GM12878 (cell line): Measurements from ENCODE around the gene TMEM150B. TPM values are rescaled to one million over a fixed set of nuclear protein-coding genes. Genes with fewer than 3 reads are reported as not detected.

ENCODE experiments used
- ATAC-seq: fragments of 200-7000 bp; cut with Tn5 transposase; 3 replicates; pipeline ENCODE4 v1.9.1; 2020; ENCODE audit warnings: mild to moderate bottlenecking, moderate library complexity
- BruUV-seq: library from RNA; stranded (reverse); fragments of 400-500 nt; replicated peaks from 2 replicates; lab custom pipeline; 2021; lab: Mats Ljungman, UMichigan
- CTCF ChIA-PET: fragments of 300-600 bp; sonication (Branson Sonifier 250); formaldehyde crosslinking; extraction: SDS; loops from one replicate; lab custom pipeline; 2021; ENCODE audit warnings: inconsistent platforms; lab: Yijun Ruan, JAX
- POLR2A ChIA-PET: fragments of 350-600 bp; formaldehyde crosslinking; extraction: SDS; loops from one replicate; lab custom pipeline; 2021; ENCODE audit warnings: inconsistent platforms; lab: Charles Lee
- RAD21 ChIA-PET: fragments of 300-600 bp; sonication (Branson Sonifier 250); formaldehyde crosslinking; loops from one replicate; lab custom pipeline; 2023; ENCODE audit warnings: antibody characterized with exemption; ENCODE audit not compliant: unreplicated experiment; lab: Charles Lee
- SMC1A ChIA-PET: fragments of 300-600 bp; sonication (Branson Sonifier 250); formaldehyde crosslinking; loops from one replicate; lab custom pipeline; 2023; ENCODE audit not compliant: unreplicated experiment, uncharacterized antibody; lab: Charles Lee
- DNase-seq: peaks from one replicate; pipeline ENCODE4 v3.0.0-alpha.2; 2011; ENCODE audit warnings: low read depth, low spot score
- FAIRE-seq: peaks from 3 replicates; lab custom pipeline; 2011; peaks lifted over from hg19 to GRCh38; lab: Jason Lieb, UNC
- H2AFZ ChIP-seq: 2 replicates; pipeline ENCODE4 v1.6.0; 2011; ENCODE audit warnings: low read depth, low read length, control low read depth; ENCODE audit not compliant: control insufficient read depth
- H3K27ac ChIP-seq: 2 replicates; pipeline ENCODE4 v1.5.1; 2011; ENCODE audit warnings: control low read depth; ENCODE audit not compliant: control insufficient read depth, insufficient read depth
- H3K27me3 ChIP-seq, 2 experiments: replicated peaks in 1 of 2; 2 replicates each; pipeline versions ENCODE4 v1.6.0 to v1.6.1; 2011; ENCODE audit warnings: low read length in 1 of 2; ENCODE audit not compliant: control insufficient read depth in 2 of 2, insufficient read depth in 2 of 2
- H3K36me3 ChIP-seq, 2 experiments: 2 replicates each; pipeline ENCODE4 v1.5.1; 2011; ENCODE audit warnings: low read length in 1 of 2; ENCODE audit not compliant: control insufficient read depth in 2 of 2, insufficient read depth in 2 of 2
- H3K4me1 ChIP-seq: 2 replicates; pipeline ENCODE4 v1.6.1; 2011; ENCODE audit warnings: mild to moderate bottlenecking, low read length, moderate library complexity, mixed read lengths; ENCODE audit not compliant: control insufficient read depth, insufficient read depth
- H3K4me2 ChIP-seq: 2 replicates; pipeline ENCODE4 v1.6.0; 2011; ENCODE audit warnings: control low read depth; ENCODE audit not compliant: control insufficient read depth, insufficient read depth
- H3K4me3 ChIP-seq: fragments of 200-600 bp; sonication (generic); 2 replicates; pipeline ENCODE4 v1.5.1; 2016
- H3K79me2 ChIP-seq: 2 replicates; pipeline ENCODE4 v1.6.0; 2011; ENCODE audit warnings: low read length; ENCODE audit not compliant: control insufficient read depth, insufficient read depth
- H3K9ac ChIP-seq: 2 replicates; pipeline ENCODE4 v1.8.0; 2011; ENCODE audit warnings: low read length, control low read depth, mixed read lengths; ENCODE audit not compliant: control insufficient read depth, insufficient read depth
- H3K9me3 ChIP-seq: replicated peaks from 3 replicates; pipeline ENCODE4 v1.5.1; 2011; ENCODE audit warnings: mild to moderate bottlenecking, low read length; ENCODE audit not compliant: control insufficient read depth, insufficient read depth
- H4K20me1 ChIP-seq: 2 replicates; pipeline ENCODE4 v1.6.0; 2011; ENCODE audit not compliant: control insufficient read depth, insufficient read depth
- BRCA1 ChIP-seq: IDR thresholded peaks from 2 replicates; pipeline ENCODE4 v1.6.1; 2011; ENCODE audit warnings: low read depth, low read length, improper control_type of control experiment
- CBX3 ChIP-seq: fragments of 200-600 bp; sonication (generic); IDR thresholded peaks from 2 replicates; pipeline ENCODE4 v1.6.1; 2016; ENCODE audit warnings: low read depth, borderline replicate concordance
- E2F4 ChIP-seq: IDR thresholded peaks from 2 replicates; pipeline ENCODE4 v1.6.1; 2012; ENCODE audit warnings: low read depth, low read length, improper control_type of control experiment
- IRF4 ChIP-seq: IDR thresholded peaks from 2 replicates; pipeline ENCODE4 v1.6.1; 2011; ENCODE audit warnings: low read depth, low read length
- MTA2 ChIP-seq: fragments of 450-650 bp; IDR thresholded peaks from 2 replicates; pipeline ENCODE4 v1.6.1; 2016; ENCODE audit warnings: low read depth, mild to moderate bottlenecking, moderate library complexity
- NRF1 ChIP-seq: conservative IDR thresholded peaks from 2 replicates; pipeline ENCODE4 v1.6.1; 2011; ENCODE audit warnings: mild to moderate bottlenecking, low read depth, low read length, improper control_type of control experiment
- PKNOX1 ChIP-seq: fragments of 450-650 bp; IDR thresholded peaks from 2 replicates; pipeline ENCODE4 v1.6.1; 2016; ENCODE audit warnings: mild to moderate bottlenecking
- SIX5 ChIP-seq: IDR thresholded peaks from 2 replicates; pipeline ENCODE4 v1.6.1; 2011; ENCODE audit warnings: mild to moderate bottlenecking, low read depth, low read length, moderate library complexity; ENCODE audit not compliant: severe bottlenecking
- TARDBP ChIP-seq: IDR thresholded peaks from 2 replicates; pipeline ENCODE4 v1.6.1; 2016; ENCODE audit warnings: borderline replicate concordance
- TCF12 ChIP-seq: IDR thresholded peaks from 2 replicates; pipeline ENCODE4 v1.6.1; 2011; ENCODE audit warnings: low read depth, mild to moderate bottlenecking, low read length
- YY1 ChIP-seq: IDR thresholded peaks from 2 replicates; pipeline ENCODE4 v1.6.1; 2011; ENCODE audit warnings: low read depth, mild to moderate bottlenecking, low read length
- ZBTB33 ChIP-seq: fragments of 450-650 bp; IDR thresholded peaks from 2 replicates; pipeline ENCODE4 v1.6.1; 2017; ENCODE audit warnings: mild to moderate bottlenecking
- WGBS: methylation state at CpG from one replicate; pipeline ENCODE4 v1.1.6; 2016; ENCODE audit warnings: low lambda C conversion rate; ENCODE audit not compliant: insufficient replicate concordance, insufficient coverage; ENCODE audit errors: missing lambda C conversion rate; 5-methylcytosine and 5-hydroxymethylcytosine counted together
- in situ Hi-C: fragments of 300-500 bp; cut with MboI; formaldehyde crosslinking; loops from 9 replicates; pipeline ENCODE4 v1.14.3; 2018; ENCODE audit warnings: mixed read lengths
- intact Hi-C: fragments of 100-400 bp; cut with micrococcal nuclease; formaldehyde crosslinking; loops from one replicate; pipeline ENCODE4 v1.14.2; 2022; ENCODE audit not compliant: unreplicated experiment
- polyA plus RNA-seq, 11 experiments: library from polyadenylated mRNA; depleted of rRNA in 4 of 11; unstranded in 6 of 11; stranded (reverse) in 5 of 11; fragments of >200 nt; fragmentation: Nextera tagmentation in 4 of 11; fragmentation: Illumina TruSeq in 1 of 11; extraction: Ambion mirVana in 4 of 11; extraction: Trizol in 1 of 11; gene quantifications; 1 replicate in 1 of 11; 2 replicates in 10 of 11; pipeline versions ENCODE4 v1.2.1 to v1.2.3, GENCODE V29; 2011 to 2016; ENCODE audit warnings: inconsistent platforms in 2 of 11, missing spikeins in 2 of 11, low read depth in 1 of 11
- total RNA-seq, 4 experiments: library from RNA; depleted of rRNA in 3 of 4; stranded (reverse); fragments of >200 nt in 3 of 4; fragmentation: Illumina TruSeq in 1 of 4; extraction: Trizol in 1 of 4; gene quantifications; 2 replicates each; pipeline versions ENCODE4 v1.2.1 to v1.2.3, GENCODE V29; 2013 to 2021

Gene TMEM150B
- total and polyA plus RNA-seq, 10 of the 15 experiments (the other 5 are each of a cell fraction or from before 2014, with no cell fraction given), result 0.09 to 0.23 (median 0.18) TPM; not detected in 6

- no peak for FAIRE-seq
- peaks cover 0 to 3% of the 10 kb centered on the region in 2 experiments; a peak in 1 of 4 replicates for H3K36me3 ChIP-seq
- intact Hi-C loops, result no loop called here
- no peaks in the 10 kb centered on the region for H3K27me3 ChIP-seq
- ChIA-PET RAD21 (interaction anchor here (0.6 kb wide), 1 partner anchor 357 kb away, joined by 3 read pairs; no protein-coding TSS in a partner anchor), SMC1A (interaction anchor here (1.5 kb wide), 1 partner anchor 14 kb away, joined by 3 read pairs; no protein-coding TSS in a partner anchor), CTCF (no interaction called here), POLR2A (no interaction called here)
- no peak overlapping the region for H3K4me3 ChIP-seq
- H3K9ac ChIP-seq, result no peak overlapping the region
- TF ChIP-seq BRCA1 (no peak), PKNOX1 (no peak), YY1 (no peak), SIX5 (no peak)
- no peak overlapping the region for H2AFZ ChIP-seq
- no peak overlapping the region for H3K4me2 ChIP-seq
- DNase-seq, result no peak
- in situ Hi-C loops, result no loop called here
- H3K9me3 ChIP-seq, result no peaks in the 10 kb centered on the region; the same call in 2 of the 3 replicates
- H4K20me1 ChIP-seq, result no peaks in the 10 kb centered on the region
- H3K79me2 ChIP-seq, result no peaks in the 10 kb centered on the region
- no peak for ATAC-seq
- no peak overlapping the region for H3K27ac ChIP-seq
- BruUV-seq, result no TSS peak
- H3K4me1 ChIP-seq, result no peaks in the 10 kb centered on the region
- WGBS, result 94% methylated on average over 8 of the region's 8 CpGs
Observed at GRCh38 chr19:55269299-55269698, 55.8 kb downstream of the TMEM150B start.

- no peak overlapping the region for H3K27ac ChIP-seq
- H3K9ac ChIP-seq, result no peak overlapping the region
- no TSS peak for BruUV-seq
- H3K4me2 ChIP-seq, result no peak overlapping the region
- SMC1A ChIA-PET, result no interaction called here
- H2AFZ ChIP-seq, result no peak overlapping the region
- H3K4me3 ChIP-seq, result no peak overlapping the region
- RAD21 ChIA-PET, result no interaction called here
- intact Hi-C loops (no loop called here), in situ Hi-C loops (no loop called here)
- no peaks in the 10 kb centered on the region; the same call in 2 of the 3 replicates for H3K9me3 ChIP-seq
- no peak for FAIRE-seq
- ATAC-seq, result no peak
- no peaks in the 10 kb centered on the region for H3K79me2 ChIP-seq
- POLR2A ChIA-PET, result no interaction called here
- no peaks in the 10 kb centered on the region; a peak in 1 of 4 replicates for H3K36me3 ChIP-seq
- no peaks in the 10 kb centered on the region for H3K4me1 ChIP-seq
- DNase-seq, result no peak
- no peaks in the 10 kb centered on the region for H3K27me3 ChIP-seq
- CTCF ChIA-PET, result no interaction called here
- no peaks in the 10 kb centered on the region for H4K20me1 ChIP-seq
- 90% methylated on average over 4 of the region's 4 CpGs for WGBS
- TF ChIP-seq MTA2, result no peak
- TF ChIP-seq E2F4, result no peak
- no peak for TF ChIP-seq NRF1
- TF ChIP-seq TARDBP, result no peak
- no peak for TF ChIP-seq ZBTB33
- no peak for TF ChIP-seq IRF4
- no peak for TF ChIP-seq CBX3
- no peak for TF ChIP-seq TCF12
Observed at GRCh38 chr19:55266840-55267239, 58.3 kb downstream of the TMEM150B start.
